NB4 (cell line): Measurements from ENCODE around the gene SUCLG2.
A peak's percentile ranks its signal among the peaks of the same experiment; 100 is the strongest.

Experiments
- DNase-seq: peaks from one replicate; pipeline ENCODE4 v3.0.0; 2010; ENCODE audit warnings: low read depth
- H3K4me3 ChIP-seq: one replicate; pipeline ENCODE4 v1.5.1; 2011; ENCODE audit warnings: mild to moderate bottlenecking, low read depth, low read length, moderate library complexity
- CTCF ChIP-seq: IDR thresholded peaks from one replicate; pipeline ENCODE4 v1.5.1; 2012; ENCODE audit warnings: low read depth, low read length
- MAX ChIP-seq: IDR thresholded peaks from 2 replicates; pipeline ENCODE4 v1.6.1; 2011; ENCODE audit warnings: low read depth, low read length
- MYC ChIP-seq: IDR thresholded peaks from 2 replicates; pipeline ENCODE4 v1.6.1; 2011; ENCODE audit warnings: low read depth, low read length
- POLR2A ChIP-seq: IDR thresholded peaks from 2 replicates; pipeline ENCODE4 v1.6.1; 2011; ENCODE audit warnings: mild to moderate bottlenecking; ENCODE audit not compliant: insufficient read length; ENCODE audit errors: extremely low read depth

The SUCLG2 gene

GRCh38 chr3:67437789-67438188, 216.6 kb downstream of the SUCLG2 start:
- no peak for TF ChIP-seq POLR2A
- no peak for TF ChIP-seq MYC
- TF ChIP-seq MAX: no peak
- no peak for TF ChIP-seq CTCF
- no peak overlapping the region for H3K4me3 ChIP-seq
- no peak for DNase-seq

- TF ChIP-seq POLR2A (no peak), CTCF (no peak), MYC (no peak), MAX (no peak)
- DNase-seq: peak; percentile 8
- H3K4me3 ChIP-seq: no peak overlapping the region
Measured at GRCh38 chr3:67437090-67437489, 217.3 kb downstream of the SUCLG2 start.

GRCh38 chr3:67433109-67433508, 221.3 kb downstream of the SUCLG2 start:
- no peak for DNase-seq
- TF ChIP-seq POLR2A (no peak), MYC (no peak), MAX (no peak), CTCF (no peak)
- no peak overlapping the region for H3K4me3 ChIP-seq

- TF ChIP-seq POLR2A (no peak), MAX (no peak), CTCF (no peak), MYC (no peak)
- H3K4me3 ChIP-seq: no peak overlapping the region
- DNase-seq: no peak
Measured at GRCh38 chr3:67431887-67432286, 222.5 kb downstream of the SUCLG2 start.

- TF ChIP-seq CTCF: no peak
- no peak for TF ChIP-seq MYC
- no peak for TF ChIP-seq MAX
- TF ChIP-seq POLR2A: no peak
- DNase-seq: no peak
- H3K4me3 ChIP-seq: no peak overlapping the region
Measured at GRCh38 chr3:67423722-67424121, 230.7 kb downstream of the SUCLG2 start.

GRCh38 chr3:67421912-67422311, 232.5 kb downstream of the SUCLG2 start:
- DNase-seq: no peak
- TF ChIP-seq CTCF (no peak), MAX (no peak), POLR2A (no peak), MYC (no peak)
- H3K4me3 ChIP-seq: no peak overlapping the region
